ENCODE measurements around the gene DCXR.

The DCXR gene

GRCh38 chr17:82010575-82011525 lies 26.6 kb downstream of the DCXR start:
- no peak for DNase-seq (ENCODE audit: low read depth)

GRCh38 chr17:82009413-82009812 lies 28.1 kb downstream of the DCXR start:
- DNase-seq (ENCODE audit: low read depth): no peak

- no peak for DNase-seq (ENCODE audit: low read depth)
Observed at GRCh38 chr17:82008941-82009405, 28.5 kb downstream of the DCXR start.

- DNase-seq (ENCODE audit: low read depth): no peak
Observed at GRCh38 chr17:82008258-82008940, 29.1 kb downstream of the DCXR start.

- DNase-seq (ENCODE audit: low read depth): no peak
Observed at GRCh38 chr17:82007495-82008257, 29.8 kb downstream of the DCXR start.

- no peak for DNase-seq (ENCODE audit: low read depth)
Observed at GRCh38 chr17:82007228-82007494, 30.3 kb downstream of the DCXR start.

- no peak for DNase-seq (ENCODE audit: low read depth)
Observed at GRCh38 chr17:82006468-82007227, 30.8 kb downstream of the DCXR start.

GRCh38 chr17:82005701-82006348 lies 31.7 kb downstream of the DCXR start:
- no peak for DNase-seq (ENCODE audit: low read depth)

- DNase-seq (ENCODE audit: low read depth): no peak
Observed at GRCh38 chr17:82004517-82005455, 32.7 kb downstream of the DCXR start.

GRCh38 chr17:82003411-82004381 lies 33.8 kb downstream of the DCXR start:
- no peak for DNase-seq (ENCODE audit: low read depth)

GRCh38 chr17:82001571-82002056 lies 35.9 kb downstream of the DCXR start:
- DNase-seq (ENCODE audit: low read depth): no peak

- DNase-seq (ENCODE audit: low read depth): no peak
Observed at GRCh38 chr17:82000803-82001570, 36.5 kb downstream of the DCXR start.

GRCh38 chr17:81999976-82000802 lies 37.3 kb downstream of the DCXR start:
- no peak for DNase-seq (ENCODE audit: low read depth)

- DNase-seq (ENCODE audit: low read depth): no peak
Observed at GRCh38 chr17:81999587-81999975, 37.9 kb downstream of the DCXR start.

GRCh38 chr17:81998691-81999438 lies 38.6 kb downstream of the DCXR start:
- DNase-seq (ENCODE audit: low read depth): no peak

- no peak for DNase-seq (ENCODE audit: low read depth)
Observed at GRCh38 chr17:81998212-81998611, 39.3 kb downstream of the DCXR start.

Measured in T follicular helper cell (primary cell).